Mucosa of rectum (tissue), 2 donors: Measurements from ENCODE around the gene ZNF140.

Experiments
- H3K27ac ChIP-seq, 2 donors: one replicate each; pipeline ENCODE4 v1.7.0; 2013; ENCODE audit warnings: inconsistent platforms in 2 of 2, low read depth in 2 of 2, low read length in 2 of 2
- H3K27me3 ChIP-seq, 2 donors: one replicate each; pipeline ENCODE4 v1.7.0; 2013; ENCODE audit warnings: low read length in 2 of 2; ENCODE audit not compliant: control insufficient read depth in 2 of 2, insufficient read depth in 2 of 2
- H3K36me3 ChIP-seq, 2 donors: one replicate each; pipeline ENCODE4 v1.7.0; 2013; ENCODE audit warnings: low read length in 2 of 2; ENCODE audit not compliant: control insufficient read depth in 2 of 2, insufficient read depth in 2 of 2
- H3K4me1 ChIP-seq, 2 donors: one replicate each; pipeline ENCODE4 v1.7.0; 2013; ENCODE audit warnings: low read length in 2 of 2, mild to moderate bottlenecking in 1 of 2; ENCODE audit not compliant: control insufficient read depth in 2 of 2, insufficient read depth in 2 of 2
- H3K4me3 ChIP-seq, 2 donors: one replicate each; pipeline ENCODE4 v1.7.0; 2013; ENCODE audit warnings: low read length in 2 of 2
- H3K9ac ChIP-seq, 2 donors: one replicate each; pipeline ENCODE4 v1.7.0; 2013; ENCODE audit warnings: low read length in 2 of 2, low read depth in 1 of 2, mild to moderate bottlenecking in 1 of 2
- H3K9me3 ChIP-seq, 2 donors: one replicate each; pipeline ENCODE4 v1.7.0; 2013; ENCODE audit warnings: low read length in 2 of 2; ENCODE audit not compliant: control insufficient read depth in 2 of 2
- donor health status: healthy.
- donor health status: Normal muscosa, but diverticular disease.

Gene ZNF140

GRCh38 chr12:133130038-133130807 is 49.5 kb downstream of the ZNF140 start, which contains the start of the genes ZNF10 and ZNF891:
ZNF10 (plus strand) TSS chr12:133130627; CDS start chr12:133144493, 13,866 bp downstream.
ZNF891 (minus strand) TSS chr12:133130274; CDS start chr12:133121918, 8,356 bp downstream.
- Histone ChIP-seq H3K9ac (peak within 1 kb of the TSS; percentile 77 to 87), H3K36me3 (peaks cover 14 to 22% of the 10 kb centered on the region in 2 donors), H3K9me3 (peaks cover 22 to 38% of the 10 kb centered on the region in 2 donors), H3K27me3 (no peaks in the 10 kb centered on the region), H3K27ac (peak within 1 kb of the TSS; percentile 88 to 96), H3K4me1 (peaks cover 0 to 2% of the 10 kb centered on the region in 2 donors), H3K4me3 (peak within 1 kb of the TSS; percentile 89 to 98)

- H3K27me3 ChIP-seq, result no peaks in the 10 kb centered on the region
- H3K9me3 ChIP-seq, result peaks cover 23 to 38% of the 10 kb centered on the region in 2 donors
- peak overlapping the region; percentile 89 to 98 for H3K4me3 ChIP-seq
- H3K4me1 ChIP-seq, result peaks cover 0 to 2% of the 10 kb centered on the region in 2 donors
- H3K27ac ChIP-seq, result peak overlapping the region; percentile 88 to 96
- peak overlapping the region; percentile 77 to 87 for H3K9ac ChIP-seq
- H3K36me3 ChIP-seq, result peaks cover 15 to 24% of the 10 kb centered on the region in 2 donors
These were observed 50.0 kb downstream of the ZNF140 start for GRCh38 chr12:133130808-133131128.

GRCh38 chr12:133135747-133136146 is 55.0 kb downstream of the ZNF140 start:
- Histone ChIP-seq H3K27ac (no peak overlapping the region), H3K4me1 (peaks cover 0 to 2% of the 10 kb centered on the region in 2 donors), H3K9me3 (peaks cover 54 to 58% of the 10 kb centered on the region in 2 donors), H3K4me3 (no peak overlapping the region), H3K27me3 (no peaks in the 10 kb centered on the region), H3K9ac (no peak overlapping the region), H3K36me3 (peaks cover 28 to 37% of the 10 kb centered on the region in 2 donors)

- Histone ChIP-seq H3K27ac (no peak overlapping the region), H3K36me3 (peaks cover 15 to 27% of the 10 kb centered on the region in 2 donors), H3K9ac (no peak overlapping the region), H3K9me3 (peaks cover 19 to 24% of the 10 kb centered on the region in 2 donors), H3K4me3 (no peak overlapping the region), H3K4me1 (no peaks in the 10 kb centered on the region), H3K27me3 (no peaks in the 10 kb centered on the region)
These were observed 65.3 kb downstream of the ZNF140 start for GRCh38 chr12:133145981-133146380.

GRCh38 chr12:133156125-133156690 is 75.5 kb downstream of the ZNF140 start:
- Histone ChIP-seq H3K27ac (no peak overlapping the region), H3K9me3 (peaks cover 64 to 67% of the 10 kb centered on the region in 2 donors), H3K4me1 (no peaks in the 10 kb centered on the region), H3K36me3 (peaks cover 43 to 51% of the 10 kb centered on the region in 2 donors), H3K4me3 (peak overlapping the region in 1 of 2 donors; percentile 14), H3K9ac (no peak overlapping the region), H3K27me3 (no peaks in the 10 kb centered on the region)
